Trophoblast cell (in vitro differentiated cells and primary cell): ENCODE results near the gene CALML3.

Source experiments
- DNase-seq, 2 donors: peaks; one replicate each; pipeline ENCODE4 v3.0.0-alpha.2; 2016
- H2AFZ ChIP-seq: 2 replicates; pipeline ENCODE4 v1.6.1; 2013; ENCODE audit warnings: low read length, moderate library complexity, mild to moderate bottlenecking; ENCODE audit not compliant: insufficient read depth, poor library complexity
- H2AK5ac ChIP-seq: 2 replicates; pipeline ENCODE4 v1.6.1; 2013; ENCODE audit warnings: mild to moderate bottlenecking, low read length
- H2BK120ac ChIP-seq: 2 replicates; pipeline ENCODE4 v1.6.1; 2013; ENCODE audit warnings: low read length, mild to moderate bottlenecking, moderate library complexity; ENCODE audit not compliant: insufficient read depth, poor library complexity
- H2BK12ac ChIP-seq: 2 replicates; pipeline ENCODE4 v1.6.1; 2013; ENCODE audit warnings: mild to moderate bottlenecking, low read length, moderate library complexity
- H2BK5ac ChIP-seq: 2 replicates; pipeline ENCODE4 v1.6.1; 2013; ENCODE audit warnings: low read length, low read depth, moderate library complexity, mild to moderate bottlenecking; ENCODE audit not compliant: poor library complexity
- H3K14ac ChIP-seq: 2 replicates; pipeline ENCODE4 v1.6.1; 2013; ENCODE audit warnings: mild to moderate bottlenecking, low read length
- H3K18ac ChIP-seq: 2 replicates; pipeline ENCODE4 v1.6.1; 2013; ENCODE audit warnings: mild to moderate bottlenecking, low read length
- H3K23ac ChIP-seq: 2 replicates; pipeline ENCODE4 v1.6.1; 2013; ENCODE audit warnings: low read length
- H3K27ac ChIP-seq: 2 replicates; pipeline ENCODE4 v1.5.1; 2013; ENCODE audit warnings: low read depth, mild to moderate bottlenecking, inconsistent platforms, low read length, moderate library complexity
- H3K27me3 ChIP-seq: 2 replicates; pipeline ENCODE4 v1.6.1; 2013; ENCODE audit warnings: inconsistent platforms, mild to moderate bottlenecking, low read length, moderate library complexity; ENCODE audit not compliant: insufficient read depth
- H3K36me3 ChIP-seq, 2 experiments: 1 replicate in 1 of 2; 2 replicates in 1 of 2; pipeline ENCODE4 v1.6.1; 2013; ENCODE audit warnings: low read length in 2 of 2, mild to moderate bottlenecking in 2 of 2, moderate library complexity in 1 of 2; ENCODE audit not compliant: insufficient read depth in 2 of 2, control insufficient read depth in 1 of 2
- H3K4ac ChIP-seq: 2 replicates; pipeline ENCODE4 v1.6.1; 2013; ENCODE audit warnings: low read depth, mild to moderate bottlenecking, low read length, moderate library complexity
- H3K4me1 ChIP-seq, 2 experiments: 1 replicate in 1 of 2; 2 replicates in 1 of 2; pipeline ENCODE4 v1.6.1; 2013; ENCODE audit warnings: low read length in 2 of 2, mild to moderate bottlenecking in 2 of 2, moderate library complexity in 1 of 2; ENCODE audit not compliant: insufficient read depth in 2 of 2, control insufficient read depth in 1 of 2
- H3K4me2 ChIP-seq: 2 replicates; pipeline ENCODE4 v1.6.1; 2013; ENCODE audit warnings: inconsistent platforms, mild to moderate bottlenecking, low read length, moderate library complexity
- H3K4me3 ChIP-seq: 2 replicates; pipeline ENCODE4 v1.5.1; 2013; ENCODE audit warnings: mild to moderate bottlenecking, low read depth, low read length, inconsistent platforms
- H3K79me1 ChIP-seq: one replicate; pipeline ENCODE4 v1.6.1; 2013; ENCODE audit warnings: low read length
- H3K79me2 ChIP-seq: 2 replicates; pipeline ENCODE4 v1.6.1; 2013; ENCODE audit warnings: low read length, mild to moderate bottlenecking; ENCODE audit not compliant: control insufficient read depth, insufficient read depth, poor library complexity
- H3K9ac ChIP-seq: 2 replicates; pipeline ENCODE4 v1.6.1; 2013; ENCODE audit warnings: mild to moderate bottlenecking, low read length
- H3K9me3 ChIP-seq: 2 replicates; pipeline ENCODE4 v1.6.1; 2013; ENCODE audit warnings: low read depth, mild to moderate bottlenecking, control low read depth, inconsistent platforms, low read length; ENCODE audit not compliant: insufficient read depth
- H4K12ac ChIP-seq: 2 replicates; pipeline ENCODE4 v1.6.1; 2013; ENCODE audit warnings: low read depth, mild to moderate bottlenecking, low read length, moderate library complexity
- H4K8ac ChIP-seq: 2 replicates; pipeline ENCODE4 v1.6.1; 2013; ENCODE audit warnings: low read depth, mild to moderate bottlenecking, low read length, moderate library complexity
- H4K91ac ChIP-seq: one replicate; pipeline ENCODE4 v1.6.1; 2013; ENCODE audit warnings: low read depth, mild to moderate bottlenecking, low read length, moderate library complexity
- WGBS: extraction: QIAGEN DNeasy Blood & Tissue Kit; methylation state at CpG from one replicate; pipeline ENCODE4 v1.1.7; 2013; ENCODE audit warnings: missing lambda C conversion rate; ENCODE audit not compliant: insufficient read length, insufficient coverage; ENCODE audit errors: extremely low coverage; 5-methylcytosine and 5-hydroxymethylcytosine counted together

CALML3 gene

GRCh38 chr10:5565205-5565545 is 40.4 kb downstream of the CALML3 start:
- Histone ChIP-seq H4K8ac (peak overlapping the region; percentile 84), H3K4me1 (peaks cover 41 to 43% of the 10 kb centered on the region in 2 experiments), H3K36me3 (no peaks in the 10 kb centered on the region), H2BK12ac (peak overlapping the region; percentile 98), H3K27ac (peak overlapping the region; percentile 99), H3K79me1 (peaks cover 61% of the 10 kb centered on the region), H3K4me2 (no peak overlapping the region), H4K12ac (no peak overlapping the region), H2BK5ac (peak overlapping the region; percentile 100), H3K4me3 (no peak overlapping the region), H2AFZ (peak overlapping the region; percentile 43), H3K27me3 (no peaks in the 10 kb centered on the region), H3K18ac (peak overlapping the region; percentile 64), H2BK120ac (peak overlapping the region; percentile 92), H2AK5ac (peak overlapping the region; percentile 99), H3K9ac (no peak overlapping the region), H3K14ac (peak overlapping the region; percentile 88), H4K91ac (peak overlapping the region; percentile 98), H3K79me2 (peaks cover 21% of the 10 kb centered on the region), H3K23ac (no peak overlapping the region), H3K9me3 (no peaks in the 10 kb centered on the region), H3K4ac (peak overlapping the region; percentile 73)
- WGBS: no CpG with 5 or more reads among the region's 8 CpGs
- no peak for DNase-seq

GRCh38 chr10:5565671-5566581 is 41.2 kb downstream of the CALML3 start:
- peaks cover 57% of the 10 kb centered on the region for H3K79me1 ChIP-seq
- H4K91ac ChIP-seq: peak overlapping the region; percentile 98
- H2AFZ ChIP-seq: peak overlapping the region; percentile 50
- peak; percentile 77 to 82 for DNase-seq
- peak overlapping the region; percentile 20 for H4K8ac ChIP-seq
- H3K18ac ChIP-seq: peak overlapping the region; percentile 83
- H3K4me1 ChIP-seq: peaks cover 35 to 37% of the 10 kb centered on the region in 2 experiments
- no peaks in the 10 kb centered on the region for H3K9me3 ChIP-seq
- H2AK5ac ChIP-seq: peak overlapping the region; percentile 99
- no peak overlapping the region for H3K4me2 ChIP-seq
- H3K36me3 ChIP-seq: no peaks in the 10 kb centered on the region
- H3K79me2 ChIP-seq: peaks cover 17% of the 10 kb centered on the region
- H2BK12ac ChIP-seq: peak overlapping the region; percentile 98
- H3K4ac ChIP-seq: peak overlapping the region; percentile 73
- no peak overlapping the region for H4K12ac ChIP-seq
- WGBS: no CpG with 5 or more reads among the region's 23 CpGs
- peak overlapping the region; percentile 88 for H3K14ac ChIP-seq
- no peak overlapping the region for H3K4me3 ChIP-seq
- no peak overlapping the region for H3K23ac ChIP-seq
- no peaks in the 10 kb centered on the region for H3K27me3 ChIP-seq
- peak overlapping the region; percentile 100 for H2BK5ac ChIP-seq
- H2BK120ac ChIP-seq: peak overlapping the region; percentile 92
- no peak overlapping the region for H3K9ac ChIP-seq
- H3K27ac ChIP-seq: no peak overlapping the region

- Histone ChIP-seq H4K8ac (no peak overlapping the region), H3K4me2 (no peak overlapping the region), H3K27me3 (no peaks in the 10 kb centered on the region), H4K91ac (peak overlapping the region; percentile 98), H4K12ac (no peak overlapping the region), H3K23ac (no peak overlapping the region), H3K14ac (peak overlapping the region; percentile 61), H3K9ac (no peak overlapping the region), H3K9me3 (no peaks in the 10 kb centered on the region), H3K79me1 (peaks cover 53% of the 10 kb centered on the region), H3K4ac (no peak overlapping the region), H3K18ac (no peak overlapping the region), H2BK120ac (peak overlapping the region; percentile 92), H2BK5ac (peak overlapping the region; percentile 100), H3K79me2 (peaks cover 15% of the 10 kb centered on the region), H3K36me3 (no peaks in the 10 kb centered on the region), H3K4me1 (peaks cover 34% of the 10 kb centered on the region in 2 experiments), H3K27ac (no peak overlapping the region), H2BK12ac (peak overlapping the region; percentile 98), H2AFZ (no peak overlapping the region), H2AK5ac (peak overlapping the region; percentile 42), H3K4me3 (no peak overlapping the region)
- DNase-seq: peak in 1 of 2 donors; percentile 34
- no CpG with 5 or more reads among the region's 3 CpGs for WGBS
These were observed 41.9 kb downstream of the CALML3 start for GRCh38 chr10:5566614-5567013.

- Histone ChIP-seq H2BK12ac (no peak overlapping the region), H3K18ac (no peak overlapping the region), H3K36me3 (no peaks in the 10 kb centered on the region), H4K91ac (no peak overlapping the region), H3K4me2 (no peak overlapping the region), H2BK120ac (no peak overlapping the region), H2AFZ (no peak overlapping the region), H3K4ac (no peak overlapping the region), H3K4me3 (no peak overlapping the region), H3K27ac (no peak overlapping the region), H4K8ac (no peak overlapping the region), H3K27me3 (no peaks in the 10 kb centered on the region), H3K79me1 (peaks cover 44% of the 10 kb centered on the region), H3K9ac (no peak overlapping the region), H2BK5ac (no peak overlapping the region), H3K14ac (no peak overlapping the region), H3K23ac (no peak overlapping the region), H4K12ac (no peak overlapping the region), H3K9me3 (peaks cover 1% of the 10 kb centered on the region), H3K4me1 (peaks cover 29 to 31% of the 10 kb centered on the region in 2 experiments), H2AK5ac (no peak overlapping the region), H3K79me2 (peaks cover 13% of the 10 kb centered on the region)
- no peak for DNase-seq
- WGBS: no CpG with 5 or more reads among the region's 2 CpGs
These were observed 42.7 kb downstream of the CALML3 start for GRCh38 chr10:5567477-5567876.
